GM12878 (cell line): ENCODE results near the gene TRAF3. TPM values are rescaled to one million over a fixed set of nuclear protein-coding genes. Genes with fewer than 3 reads are reported as not detected.

Source experiments
- ATAC-seq: fragments of 200-7000 bp; cut with Tn5 transposase; 3 replicates; pipeline ENCODE4 v1.9.1; 2020; ENCODE audit warnings: mild to moderate bottlenecking, moderate library complexity
- BruUV-seq: library from RNA; stranded (reverse); fragments of 400-500 nt; replicated peaks from 2 replicates; lab custom pipeline; 2021; lab: Mats Ljungman, UMichigan
- CTCF ChIA-PET: fragments of 300-600 bp; sonication (Branson Sonifier 250); formaldehyde crosslinking; extraction: SDS; loops from one replicate; lab custom pipeline; 2021; ENCODE audit warnings: inconsistent platforms; lab: Yijun Ruan, JAX
- POLR2A ChIA-PET: fragments of 350-600 bp; formaldehyde crosslinking; extraction: SDS; loops from one replicate; lab custom pipeline; 2021; ENCODE audit warnings: inconsistent platforms; lab: Charles Lee
- RAD21 ChIA-PET: fragments of 300-600 bp; sonication (Branson Sonifier 250); formaldehyde crosslinking; loops from one replicate; lab custom pipeline; 2023; ENCODE audit warnings: antibody characterized with exemption; ENCODE audit not compliant: unreplicated experiment; lab: Charles Lee
- SMC1A ChIA-PET: fragments of 300-600 bp; sonication (Branson Sonifier 250); formaldehyde crosslinking; loops from one replicate; lab custom pipeline; 2023; ENCODE audit not compliant: unreplicated experiment, uncharacterized antibody; lab: Charles Lee
- DNase-seq: peaks from one replicate; pipeline ENCODE4 v3.0.0-alpha.2; 2011; ENCODE audit warnings: low read depth, low spot score
- FAIRE-seq: peaks from 3 replicates; lab custom pipeline; 2011; peaks lifted over from hg19 to GRCh38; lab: Jason Lieb, UNC
- H2AFZ ChIP-seq: 2 replicates; pipeline ENCODE4 v1.6.0; 2011; ENCODE audit warnings: low read depth, low read length, control low read depth; ENCODE audit not compliant: control insufficient read depth
- H3K27ac ChIP-seq: 2 replicates; pipeline ENCODE4 v1.5.1; 2011; ENCODE audit warnings: control low read depth; ENCODE audit not compliant: control insufficient read depth, insufficient read depth
- H3K27me3 ChIP-seq, 2 experiments: replicated peaks in 1 of 2; 2 replicates each; pipeline versions ENCODE4 v1.6.0 to v1.6.1; 2011; ENCODE audit warnings: low read length in 1 of 2; ENCODE audit not compliant: control insufficient read depth in 2 of 2, insufficient read depth in 2 of 2
- H3K36me3 ChIP-seq, 2 experiments: 2 replicates each; pipeline ENCODE4 v1.5.1; 2011; ENCODE audit warnings: low read length in 1 of 2; ENCODE audit not compliant: control insufficient read depth in 2 of 2, insufficient read depth in 2 of 2
- H3K4me1 ChIP-seq: 2 replicates; pipeline ENCODE4 v1.6.1; 2011; ENCODE audit warnings: mild to moderate bottlenecking, low read length, moderate library complexity, mixed read lengths; ENCODE audit not compliant: control insufficient read depth, insufficient read depth
- H3K4me2 ChIP-seq: 2 replicates; pipeline ENCODE4 v1.6.0; 2011; ENCODE audit warnings: control low read depth; ENCODE audit not compliant: control insufficient read depth, insufficient read depth
- H3K4me3 ChIP-seq: fragments of 200-600 bp; sonication (generic); 2 replicates; pipeline ENCODE4 v1.5.1; 2016
- H3K79me2 ChIP-seq: 2 replicates; pipeline ENCODE4 v1.6.0; 2011; ENCODE audit warnings: low read length; ENCODE audit not compliant: control insufficient read depth, insufficient read depth
- H3K9ac ChIP-seq: 2 replicates; pipeline ENCODE4 v1.8.0; 2011; ENCODE audit warnings: low read length, control low read depth, mixed read lengths; ENCODE audit not compliant: control insufficient read depth, insufficient read depth
- H3K9me3 ChIP-seq: replicated peaks from 3 replicates; pipeline ENCODE4 v1.5.1; 2011; ENCODE audit warnings: mild to moderate bottlenecking, low read length; ENCODE audit not compliant: control insufficient read depth, insufficient read depth
- H4K20me1 ChIP-seq: 2 replicates; pipeline ENCODE4 v1.6.0; 2011; ENCODE audit not compliant: control insufficient read depth, insufficient read depth
- CBFB ChIP-seq: IDR thresholded peaks from 2 replicates; pipeline ENCODE4 v1.6.1; 2016; ENCODE audit warnings: antibody characterized with exemption, low read depth
- CHD1 ChIP-seq: IDR thresholded peaks from 2 replicates; pipeline ENCODE4 v1.6.1; 2012; ENCODE audit warnings: low read depth, low read length, improper control_type of control experiment
- LARP7 ChIP-seq: fragments of 450-650 bp; IDR thresholded peaks from 2 replicates; pipeline ENCODE4 v1.6.1; 2017; ENCODE audit warnings: mild to moderate bottlenecking
- MYB ChIP-seq: fragments of 150-350 bp; IDR thresholded peaks from 2 replicates; pipeline ENCODE4 v1.6.1; 2014; ENCODE audit warnings: mild to moderate bottlenecking, low read depth, low read length, borderline replicate concordance
- NR2C1 ChIP-seq: fragments of 450-650 bp; IDR thresholded peaks from 2 replicates; pipeline ENCODE4 v1.6.1; 2017; ENCODE audit warnings: antibody characterized with exemption, mild to moderate bottlenecking, moderate library complexity
- PML ChIP-seq: IDR thresholded peaks from 2 replicates; pipeline ENCODE4 v1.6.1; 2012; ENCODE audit warnings: low read length, inconsistent platforms
- RAD21 ChIP-seq: IDR thresholded peaks from 2 replicates; pipeline ENCODE4 v1.6.1; 2011; ENCODE audit warnings: mild to moderate bottlenecking, low read depth, low read length, moderate library complexity; ENCODE audit not compliant: insufficient read depth
- REST ChIP-seq: IDR thresholded peaks from 2 replicates; pipeline ENCODE4 v1.6.1; 2012; ENCODE audit warnings: mild to moderate bottlenecking, low read depth, low read length
- RUNX3 ChIP-seq: IDR thresholded peaks from 2 replicates; pipeline ENCODE4 v1.6.1; 2012; ENCODE audit warnings: low read length, inconsistent platforms
- SRF ChIP-seq, 2 experiments: IDR thresholded peaks; 2 replicates each; pipeline ENCODE4 v1.6.1; 2011; ENCODE audit warnings: low read depth in 2 of 2, low read length in 2 of 2, mild to moderate bottlenecking in 1 of 2, moderate library complexity in 1 of 2
- TCF3 ChIP-seq: IDR thresholded peaks from 2 replicates; pipeline ENCODE4 v1.6.1; 2012; ENCODE audit warnings: low read depth, mild to moderate bottlenecking, low read length, borderline replicate concordance; ENCODE audit not compliant: insufficient read depth
- ZNF622 ChIP-seq: fragments of 450-650 bp; IDR thresholded peaks from 2 replicates; pipeline ENCODE4 v1.6.1; 2017; ENCODE audit warnings: mild to moderate bottlenecking, inconsistent platforms
- WGBS: methylation state at CpG from one replicate; pipeline ENCODE4 v1.1.6; 2016; ENCODE audit warnings: low lambda C conversion rate; ENCODE audit not compliant: insufficient replicate concordance, insufficient coverage; ENCODE audit errors: missing lambda C conversion rate; 5-methylcytosine and 5-hydroxymethylcytosine counted together
- in situ Hi-C: fragments of 300-500 bp; cut with MboI; formaldehyde crosslinking; loops from 9 replicates; pipeline ENCODE4 v1.14.3; 2018; ENCODE audit warnings: mixed read lengths
- intact Hi-C: fragments of 100-400 bp; cut with micrococcal nuclease; formaldehyde crosslinking; loops from one replicate; pipeline ENCODE4 v1.14.2; 2022; ENCODE audit not compliant: unreplicated experiment
- polyA plus RNA-seq, 11 experiments: library from polyadenylated mRNA; depleted of rRNA in 4 of 11; unstranded in 6 of 11; stranded (reverse) in 5 of 11; fragments of >200 nt; fragmentation: Nextera tagmentation in 4 of 11; fragmentation: Illumina TruSeq in 1 of 11; extraction: Ambion mirVana in 4 of 11; extraction: Trizol in 1 of 11; gene quantifications; 1 replicate in 1 of 11; 2 replicates in 10 of 11; pipeline versions ENCODE4 v1.2.1 to v1.2.3, GENCODE V29; 2011 to 2016; ENCODE audit warnings: inconsistent platforms in 2 of 11, missing spikeins in 2 of 11, low read depth in 1 of 11
- total RNA-seq, 4 experiments: library from RNA; depleted of rRNA in 3 of 4; stranded (reverse); fragments of >200 nt in 3 of 4; fragmentation: Illumina TruSeq in 1 of 4; extraction: Trizol in 1 of 4; gene quantifications; 2 replicates each; pipeline versions ENCODE4 v1.2.1 to v1.2.3, GENCODE V29; 2013 to 2021
- TF ChIP-seq, protein P1 (sequence below): fragments of 450-650 bp; IDR thresholded peaks from 2 replicates; pipeline ENCODE4 v1.6.1; 2016; ENCODE audit warnings: mild to moderate bottlenecking, moderate library complexity, borderline replicate concordance
- TF ChIP-seq, protein P2 (sequence below): IDR thresholded peaks from 2 replicates; pipeline ENCODE4 v1.6.1; 2011; ENCODE audit warnings: low read depth, mild to moderate bottlenecking, low read length, moderate library complexity, borderline replicate concordance; ENCODE audit errors: extremely low read depth

TRAF3 gene
- total and polyA plus RNA-seq, 10 of the 15 experiments (the other 5 are each of a cell fraction or from before 2014, with no cell fraction given): 3.0 to 70.1 (median 36.5) TPM

DNA sequence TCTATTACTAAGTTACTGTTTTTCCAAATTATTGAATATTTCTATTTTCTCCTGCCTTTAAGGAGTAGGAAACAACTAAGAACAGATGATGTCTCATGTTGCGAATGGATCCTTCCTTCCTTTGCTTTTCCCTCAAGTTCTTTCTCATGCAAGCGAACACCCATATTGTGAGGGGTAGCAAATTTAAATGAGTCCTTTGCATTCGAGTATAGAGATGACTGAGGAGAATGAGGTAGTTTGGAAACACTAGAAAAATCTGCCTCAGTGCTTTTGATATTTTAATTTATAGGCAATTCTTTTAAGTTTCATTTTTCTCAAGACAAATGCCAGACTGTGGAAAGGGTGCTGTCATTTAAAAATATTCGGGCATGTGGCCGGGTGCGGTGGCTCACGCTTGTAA is 56.1 kb downstream of the TRAF3 start (continued):
- TF ChIP-seq, protein P1, sequence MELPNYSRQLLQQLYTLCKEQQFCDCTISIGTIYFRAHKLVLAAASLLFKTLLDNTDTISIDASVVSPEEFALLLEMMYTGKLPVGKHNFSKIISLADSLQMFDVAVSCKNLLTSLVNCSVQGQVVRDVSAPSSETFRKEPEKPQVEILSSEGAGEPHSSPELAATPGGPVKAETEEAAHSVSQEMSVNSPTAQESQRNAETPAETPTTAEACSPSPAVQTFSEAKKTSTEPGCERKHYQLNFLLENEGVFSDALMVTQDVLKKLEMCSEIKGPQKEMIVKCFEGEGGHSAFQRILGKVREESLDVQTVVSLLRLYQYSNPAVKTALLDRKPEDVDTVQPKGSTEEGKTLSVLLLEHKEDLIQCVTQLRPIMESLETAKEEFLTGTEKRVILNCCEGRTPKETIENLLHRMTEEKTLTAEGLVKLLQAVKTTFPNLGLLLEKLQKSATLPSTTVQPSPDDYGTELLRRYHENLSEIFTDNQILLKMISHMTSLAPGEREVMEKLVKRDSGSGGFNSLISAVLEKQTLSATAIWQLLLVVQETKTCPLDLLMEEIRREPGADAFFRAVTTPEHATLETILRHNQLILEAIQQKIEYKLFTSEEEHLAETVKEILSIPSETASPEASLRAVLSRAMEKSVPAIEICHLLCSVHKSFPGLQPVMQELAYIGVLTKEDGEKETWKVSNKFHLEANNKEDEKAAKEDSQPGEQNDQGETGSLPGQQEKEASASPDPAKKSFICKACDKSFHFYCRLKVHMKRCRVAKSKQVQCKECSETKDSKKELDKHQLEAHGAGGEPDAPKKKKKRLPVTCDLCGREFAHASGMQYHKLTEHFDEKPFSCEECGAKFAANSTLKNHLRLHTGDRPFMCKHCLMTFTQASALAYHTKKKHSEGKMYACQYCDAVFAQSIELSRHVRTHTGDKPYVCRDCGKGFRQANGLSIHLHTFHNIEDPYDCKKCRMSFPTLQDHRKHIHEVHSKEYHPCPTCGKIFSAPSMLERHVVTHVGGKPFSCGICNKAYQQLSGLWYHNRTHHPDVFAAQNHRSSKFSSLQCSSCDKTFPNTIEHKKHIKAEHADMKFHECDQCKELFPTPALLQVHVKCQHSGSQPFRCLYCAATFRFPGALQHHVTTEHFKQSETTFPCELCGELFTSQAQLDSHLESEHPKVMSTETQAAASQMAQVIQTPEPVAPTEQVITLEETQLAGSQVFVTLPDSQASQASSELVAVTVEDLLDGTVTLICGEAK: no peak
- TF ChIP-seq, all 136 proteins: peak for 0

GRCh38 chr14:102833991-102834390 is 56.7 kb downstream of the TRAF3 start:
- RAD21 ChIA-PET: no interaction called here
- no peak overlapping the region for H3K27ac ChIP-seq
- peaks cover 89% of the 10 kb centered on the region for H3K79me2 ChIP-seq
- ATAC-seq: no peak
- H2AFZ ChIP-seq: no peak overlapping the region
- SMC1A ChIA-PET: no interaction called here
- no peak overlapping the region for H3K4me3 ChIP-seq
- CTCF ChIA-PET: interaction anchor here (0.9 to 1.7 kb wide), 2 partner anchors 49 kb away, joined by 3 to 6 read pairs; no protein-coding TSS in a partner anchor
- DNase-seq: no peak
- 98% methylated on average over 9 of the region's 9 CpGs for WGBS
- intact Hi-C loops: no loop called here
- H4K20me1 ChIP-seq: peaks cover 7% of the 10 kb centered on the region; the same call in 1 of the 2 replicates
- H3K36me3 ChIP-seq: peaks cover 16 to 32% of the 10 kb centered on the region in 2 experiments
- no peak overlapping the region for H3K4me2 ChIP-seq
- H3K27me3 ChIP-seq: no peaks in the 10 kb centered on the region
- no peaks in the 10 kb centered on the region for H3K9me3 ChIP-seq
- POLR2A ChIA-PET: no interaction called here
- H3K4me1 ChIP-seq: no peaks in the 10 kb centered on the region; the same call in 1 of the 2 replicates
- no peak for FAIRE-seq
- no TSS peak for BruUV-seq
- in situ Hi-C loops: no loop called here
- no peak overlapping the region for H3K9ac ChIP-seq
- TF ChIP-seq TCF3 (no peak), RAD21 (no peak), CHD1 (no peak), SRF (IDR thresholded peaks at IDR 0.05; ENCODE audit: low read depth in 2 of 2, low read length in 2 of 2) (no peak), MYB (no peak), NR2C1 (no peak), RUNX3 (no peak), PML (no peak), ZNF622 (no peak), CBFB (no peak), LARP7 (no peak), REST (no peak)
- TF ChIP-seq, protein P2, sequence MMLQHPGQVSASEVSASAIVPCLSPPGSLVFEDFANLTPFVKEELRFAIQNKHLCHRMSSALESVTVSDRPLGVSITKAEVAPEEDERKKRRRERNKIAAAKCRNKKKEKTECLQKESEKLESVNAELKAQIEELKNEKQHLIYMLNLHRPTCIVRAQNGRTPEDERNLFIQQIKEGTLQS: no peak
